ENCODE data around the gene TSPAN8. TPM values are rescaled to one million over a fixed set of nuclear protein-coding genes. Genes with fewer than 3 reads are reported as not detected.

TSPAN8 gene
- total RNA-seq, 4 donors from 2014 or later: 5.9 to 22.9 (median 18.9) TPM

GRCh38 chr12:71135077-71135811, 22.6 kb downstream of the TSPAN8 start:
- intact Hi-C loops (cut with DNase I; ENCODE audit: low total_unique reads): no loop called here
- TF ChIP-seq POLR2A (IDR thresholded peaks at IDR 0.05) (no peak), CTCF (IDR thresholded peaks at IDR 0.05) (no peak)
- 79 to 84% methylated on average over 2 of the region's 2 CpGs for WGBS, 2 donors
- no peak overlapping the region for H3K4me3 ChIP-seq (ENCODE audit: low read depth, poor library complexity, severe bottlenecking)
- no peak for DNase-seq (ENCODE audit: low spot score in 2 of 2)

GRCh38 chr12:71134405-71134804, 23.4 kb downstream of the TSPAN8 start:
- DNase-seq (ENCODE audit: low spot score in 2 of 2): no peak
- intact Hi-C loops (cut with DNase I; ENCODE audit: low total_unique reads): no loop called here
- 27 to 36% methylated on average over 2 of the region's 2 CpGs for WGBS, 2 donors

GRCh38 chr12:71130521-71131069, 27.2 kb downstream of the TSPAN8 start:
- WGBS, 2 donors: 0 to 12% methylated on average over 1 of the region's 1 CpG
- TF ChIP-seq POLR2A (IDR thresholded peaks at IDR 0.05) (no peak), CTCF (IDR thresholded peaks at IDR 0.05) (no peak)
- DNase-seq (ENCODE audit: low spot score in 2 of 2): no peak
- intact Hi-C loops (cut with DNase I; ENCODE audit: low total_unique reads): no loop called here
- no peak overlapping the region for H3K4me3 ChIP-seq (ENCODE audit: low read depth, poor library complexity, severe bottlenecking)

More at GRCh38 chr12:71134405-71134804, 23.4 kb downstream of the TSPAN8 start:
- H3K4me3 ChIP-seq (ENCODE audit: low read depth, poor library complexity, severe bottlenecking): no peak overlapping the region
- TF ChIP-seq CTCF (IDR thresholded peaks at IDR 0.05) (no peak), POLR2A (IDR thresholded peaks at IDR 0.05) (no peak)

GRCh38 chr12:71129364-71129763, 28.4 kb downstream of the TSPAN8 start:
- no peak for DNase-seq (ENCODE audit: low spot score in 2 of 2)
- H3K4me3 ChIP-seq (ENCODE audit: low read depth, poor library complexity, severe bottlenecking): no peak overlapping the region
- TF ChIP-seq CTCF (IDR thresholded peaks at IDR 0.05) (no peak), POLR2A (IDR thresholded peaks at IDR 0.05) (no peak)
- 75 to 81% methylated on average over 2 of the region's 2 CpGs for WGBS, 2 donors
- intact Hi-C loops (cut with DNase I; ENCODE audit: low total_unique reads): no loop called here

- TF ChIP-seq CTCF (IDR thresholded peaks at IDR 0.05) (no peak), POLR2A (IDR thresholded peaks at IDR 0.05) (no peak)
- WGBS, 2 donors: 19 to 25% methylated on average over 1 of the region's 1 CpG
- intact Hi-C loops (cut with DNase I; ENCODE audit: low total_unique reads): no loop called here
- H3K4me3 ChIP-seq (ENCODE audit: low read depth, poor library complexity, severe bottlenecking): no peak overlapping the region
- DNase-seq (ENCODE audit: low spot score in 2 of 2): no peak
These were observed 29.5 kb downstream of the TSPAN8 start for GRCh38 chr12:71128191-71128788.

Measured in lower leg skin (tissue), 4 donors.